ENCODE data around the gene C14orf119. TPM values are rescaled to one million over a fixed set of nuclear protein-coding genes. Genes with fewer than 3 reads are reported as not detected.

The C14orf119 gene
- total and polyA plus RNA-seq, 8 donors, result 52.6 to 67.6 (median 63.5) TPM

DNA sequence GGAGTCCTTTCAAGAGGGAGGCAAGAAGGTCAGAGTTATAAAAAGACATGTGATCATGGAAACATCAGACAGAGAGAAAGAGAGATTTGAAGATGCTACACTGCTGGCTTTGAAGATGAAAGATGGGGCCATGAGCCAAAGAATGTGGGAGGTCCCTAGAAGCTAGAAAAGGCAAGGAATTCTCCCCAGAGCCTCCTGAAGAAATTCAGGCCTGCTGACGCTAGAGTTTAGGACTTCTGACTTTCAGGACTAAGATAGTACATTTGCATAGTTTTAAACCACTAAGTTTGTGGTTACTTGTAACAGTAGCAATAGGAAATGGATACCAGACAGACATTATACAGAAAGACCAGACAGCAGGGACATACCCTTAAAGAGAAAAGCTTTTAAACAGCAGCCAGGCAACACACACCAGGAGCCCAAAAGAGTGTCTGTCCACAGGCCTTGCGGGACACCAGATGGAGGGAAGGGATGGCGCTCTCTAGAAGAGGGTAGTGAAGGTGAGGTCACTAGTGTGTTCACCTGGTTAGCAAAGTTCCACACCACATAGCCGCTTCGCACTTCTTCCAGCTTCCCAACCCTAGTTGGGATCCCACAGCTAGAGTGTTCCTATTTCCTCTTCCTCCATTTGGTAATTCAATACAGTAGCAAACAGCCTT lies 53.4 kb downstream of the C14orf119 start:
- intact Hi-C loops (cut with DNase I), result no loop called here
- no peaks in the 10 kb centered on the region for H3K27me3 ChIP-seq
- ATAC-seq (no peak), DNase-seq (no peak)
- no peaks in the 10 kb centered on the region for H3K36me3 ChIP-seq
- no peak overlapping the region for H3K4me3 ChIP-seq
- H3K9me3 ChIP-seq, result no peaks in the 10 kb centered on the region
- TF ChIP-seq, protein P1, sequence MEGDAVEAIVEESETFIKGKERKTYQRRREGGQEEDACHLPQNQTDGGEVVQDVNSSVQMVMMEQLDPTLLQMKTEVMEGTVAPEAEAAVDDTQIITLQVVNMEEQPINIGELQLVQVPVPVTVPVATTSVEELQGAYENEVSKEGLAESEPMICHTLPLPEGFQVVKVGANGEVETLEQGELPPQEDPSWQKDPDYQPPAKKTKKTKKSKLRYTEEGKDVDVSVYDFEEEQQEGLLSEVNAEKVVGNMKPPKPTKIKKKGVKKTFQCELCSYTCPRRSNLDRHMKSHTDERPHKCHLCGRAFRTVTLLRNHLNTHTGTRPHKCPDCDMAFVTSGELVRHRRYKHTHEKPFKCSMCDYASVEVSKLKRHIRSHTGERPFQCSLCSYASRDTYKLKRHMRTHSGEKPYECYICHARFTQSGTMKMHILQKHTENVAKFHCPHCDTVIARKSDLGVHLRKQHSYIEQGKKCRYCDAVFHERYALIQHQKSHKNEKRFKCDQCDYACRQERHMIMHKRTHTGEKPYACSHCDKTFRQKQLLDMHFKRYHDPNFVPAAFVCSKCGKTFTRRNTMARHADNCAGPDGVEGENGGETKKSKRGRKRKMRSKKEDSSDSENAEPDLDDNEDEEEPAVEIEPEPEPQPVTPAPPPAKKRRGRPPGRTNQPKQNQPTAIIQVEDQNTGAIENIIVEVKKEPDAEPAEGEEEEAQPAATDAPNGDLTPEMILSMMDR (IDR thresholded peaks at IDR 0.05), result no peak
- H3K4me1 ChIP-seq, result peaks cover 8 to 19% of the 10 kb centered on the region in 2 donors
- no peak overlapping the region for H3K27ac ChIP-seq

DNA sequence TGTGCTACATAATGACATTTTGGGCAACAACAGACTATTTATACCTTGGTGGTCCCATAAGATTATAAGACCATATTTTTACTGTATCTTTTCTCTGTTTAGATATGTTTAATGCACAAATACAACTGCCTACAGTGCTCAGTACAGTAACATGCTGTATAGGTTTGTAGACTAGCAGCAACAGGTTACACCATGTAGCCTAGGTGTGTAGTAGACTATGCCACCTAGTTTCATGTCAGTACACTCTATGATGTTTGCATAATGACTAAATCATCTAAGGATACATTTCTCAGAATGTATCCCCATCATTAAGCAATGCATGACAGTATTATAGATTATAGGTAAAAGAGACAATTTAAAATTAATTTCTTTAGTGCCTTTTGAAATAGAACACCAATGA lies 54.4 kb downstream of the C14orf119 start:
- TF ChIP-seq, protein P1 (IDR thresholded peaks at IDR 0.05), result no peak
- Histone ChIP-seq H3K27me3 (no peaks in the 10 kb centered on the region), H3K36me3 (no peaks in the 10 kb centered on the region), H3K9me3 (no peaks in the 10 kb centered on the region), H3K4me3 (no peak overlapping the region), H3K27ac (no peak overlapping the region), H3K4me1 (peaks cover 12 to 29% of the 10 kb centered on the region in 2 donors)
- DNase-seq (no peak), ATAC-seq (no peak)
- intact Hi-C loops (cut with DNase I), result no loop called here

Other genes with a start within 250 kb of the C14orf119 start
- gene LRP10, start 223.8 kb upstream of the C14orf119 start, total RNA-seq, result 100 to 1,000 TPM; 141 to 147 TPM
- 10 to 100 TPM; 49.3 to 60.4 (median 57.7) TPM for gene LRP10, start 223.8 kb upstream of the C14orf119 start, polyA plus RNA-seq (ENCODE audit: insufficient read length in 6 of 6)
- under 1 TPM; 0.29 to 0.73 TPM for gene REM2, start 212.3 kb upstream of the C14orf119 start, total RNA-seq
- gene REM2, start 212.3 kb upstream of the C14orf119 start, polyA plus RNA-seq (ENCODE audit: insufficient read length in 6 of 6), result 1 to 10 TPM in 1 of 6 donors, under 1 TPM in 5; 0.56 to 1.3 (median 0.87) TPM
- 10 to 100 TPM; 64.9 to 81.8 TPM for gene RBM23, start 176.4 kb upstream of the C14orf119 start, total RNA-seq
- 100 to 1,000 TPM in 5 of 6 donors, 10 to 100 TPM in 1; 96.3 to 133 (median 115) TPM for gene RBM23, start 176.4 kb upstream of the C14orf119 start, polyA plus RNA-seq (ENCODE audit: insufficient read length in 6 of 6)
- gene PRMT5, start 166.1 kb upstream of the C14orf119 start, total RNA-seq, result 10 to 100 TPM; 48.7 to 73.3 TPM
- 100 to 1,000 TPM; 105 to 143 (median 135) TPM for gene PRMT5, start 166.1 kb upstream of the C14orf119 start, polyA plus RNA-seq (ENCODE audit: insufficient read length in 6 of 6)
- gene HAUS4, start 138.4 kb upstream of the C14orf119 start, total RNA-seq, result 10 to 100 TPM; 47.6 to 51.4 TPM
- gene HAUS4, start 138.4 kb upstream of the C14orf119 start, polyA plus RNA-seq (ENCODE audit: insufficient read length in 6 of 6), result 10 to 100 TPM; 60.1 to 82.6 (median 71.2) TPM
- 10 to 100 TPM; 37.9 to 39.5 TPM for gene AJUBA, start 113.0 kb upstream of the C14orf119 start, total RNA-seq
- 10 to 100 TPM; 38.2 to 51.9 (median 41.9) TPM for gene AJUBA, start 113.0 kb upstream of the C14orf119 start, polyA plus RNA-seq (ENCODE audit: insufficient read length in 6 of 6)
- gene C14orf93, start 85.4 kb upstream of the C14orf119 start, total RNA-seq, result 1 to 10 TPM; 8.3 TPM
- 10 to 100 TPM; 21.2 to 24.0 (median 21.6) TPM for gene C14orf93, start 85.4 kb upstream of the C14orf119 start, polyA plus RNA-seq (ENCODE audit: insufficient read length in 6 of 6)
- 100 to 1,000 TPM; 114 to 140 TPM for gene PSMB5, start 60.6 kb upstream of the C14orf119 start, total RNA-seq
- 100 to 1,000 TPM; 174 to 199 (median 181) TPM for gene PSMB5, start 60.6 kb upstream of the C14orf119 start, polyA plus RNA-seq (ENCODE audit: insufficient read length in 6 of 6)
- not detected for gene PSMB11, start 53.3 kb upstream of the C14orf119 start, total RNA-seq
- not detected for gene PSMB11, start 53.3 kb upstream of the C14orf119 start, polyA plus RNA-seq (ENCODE audit: insufficient read length in 6 of 6)
- gene CDH24, start 38.0 kb upstream of the C14orf119 start, total RNA-seq, result 1 to 10 TPM; 6.1 to 9.2 TPM
- 10 to 100 TPM; 11.0 to 14.8 (median 11.8) TPM for gene CDH24, start 38.0 kb upstream of the C14orf119 start, polyA plus RNA-seq (ENCODE audit: insufficient read length in 6 of 6)
- gene ACIN1, start 369 bp upstream of the C14orf119 start, total RNA-seq, result 100 to 1,000 TPM; 137 to 159 TPM
- 100 to 1,000 TPM; 283 to 380 (median 336) TPM for gene ACIN1, start 369 bp upstream of the C14orf119 start, polyA plus RNA-seq (ENCODE audit: insufficient read length in 6 of 6)
- not detected for gene CIROP, start 9.5 kb downstream of the C14orf119 start, total RNA-seq
- gene CIROP, start 9.5 kb downstream of the C14orf119 start, polyA plus RNA-seq (ENCODE audit: insufficient read length in 6 of 6), result under 1 TPM in 2 of 6 donors, not detected in 4; 0.06 to 0.08 TPM
- 1 to 10 TPM in 1 of 2 donors, under 1 TPM in 1; 0.26 to 1.0 TPM for gene CEBPE, start 23.8 kb downstream of the C14orf119 start, total RNA-seq
- gene CEBPE, start 23.8 kb downstream of the C14orf119 start, polyA plus RNA-seq (ENCODE audit: insufficient read length in 6 of 6), result under 1 TPM in 4 of 6 donors, not detected in 2; 0.14 to 0.26 (median 0.18) TPM
- 10 to 100 TPM; 38.5 to 42.2 TPM for gene SLC7A8, start 88.2 kb downstream of the C14orf119 start, total RNA-seq
- 100 to 1,000 TPM; 112 to 153 (median 132) TPM for gene SLC7A8, start 88.2 kb downstream of the C14orf119 start, polyA plus RNA-seq (ENCODE audit: insufficient read length in 6 of 6)
- gene RNF212B, start 142.4 kb downstream of the C14orf119 start, total RNA-seq, result not detected
- gene RNF212B, start 142.4 kb downstream of the C14orf119 start, polyA plus RNA-seq (ENCODE audit: insufficient read length in 6 of 6), result under 1 TPM; 0.47 to 0.94 (median 0.74) TPM
- 10 to 100 TPM; 11.9 to 13.2 TPM for gene HOMEZ, start 190.6 kb downstream of the C14orf119 start, total RNA-seq
- 10 to 100 TPM; 12.6 to 18.6 (median 16.8) TPM for gene HOMEZ, start 190.6 kb downstream of the C14orf119 start, polyA plus RNA-seq (ENCODE audit: insufficient read length in 6 of 6)
- 10 to 100 TPM; 11.3 to 18.6 TPM for gene PPP1R3E, start 207.4 kb downstream of the C14orf119 start, total RNA-seq
- 10 to 100 TPM; 18.8 to 24.5 (median 20.4) TPM for gene PPP1R3E, start 207.4 kb downstream of the C14orf119 start, polyA plus RNA-seq (ENCODE audit: insufficient read length in 6 of 6)
- gene BCL2L2, start 211.3 kb downstream of the C14orf119 start, total RNA-seq, result 10 to 100 TPM; 37.1 to 49.9 TPM
- gene BCL2L2, start 211.3 kb downstream of the C14orf119 start, polyA plus RNA-seq (ENCODE audit: insufficient read length in 6 of 6), result 10 to 100 TPM; 39.2 to 41.5 (median 40.4) TPM
- gene PABPN1, start 226.0 kb downstream of the C14orf119 start, total RNA-seq, result 100 to 1,000 TPM; 119 to 138 TPM
- gene PABPN1, start 226.0 kb downstream of the C14orf119 start, polyA plus RNA-seq (ENCODE audit: insufficient read length in 6 of 6), result 100 to 1,000 TPM; 187 to 256 (median 214) TPM

All from left lung (tissue), 10 donors.